HG03432 (cell line): ENCODE measurements around the gene SC5D.

Experiments used
- ATAC-seq: cut with Tn5 transposase; IDR thresholded peaks from one replicate; pipeline ENCODE4 v1.9.1; 2021; ENCODE audit warnings: mild to moderate bottlenecking, moderate library complexity; ENCODE audit not compliant: unreplicated experiment

SC5D gene

DNA sequence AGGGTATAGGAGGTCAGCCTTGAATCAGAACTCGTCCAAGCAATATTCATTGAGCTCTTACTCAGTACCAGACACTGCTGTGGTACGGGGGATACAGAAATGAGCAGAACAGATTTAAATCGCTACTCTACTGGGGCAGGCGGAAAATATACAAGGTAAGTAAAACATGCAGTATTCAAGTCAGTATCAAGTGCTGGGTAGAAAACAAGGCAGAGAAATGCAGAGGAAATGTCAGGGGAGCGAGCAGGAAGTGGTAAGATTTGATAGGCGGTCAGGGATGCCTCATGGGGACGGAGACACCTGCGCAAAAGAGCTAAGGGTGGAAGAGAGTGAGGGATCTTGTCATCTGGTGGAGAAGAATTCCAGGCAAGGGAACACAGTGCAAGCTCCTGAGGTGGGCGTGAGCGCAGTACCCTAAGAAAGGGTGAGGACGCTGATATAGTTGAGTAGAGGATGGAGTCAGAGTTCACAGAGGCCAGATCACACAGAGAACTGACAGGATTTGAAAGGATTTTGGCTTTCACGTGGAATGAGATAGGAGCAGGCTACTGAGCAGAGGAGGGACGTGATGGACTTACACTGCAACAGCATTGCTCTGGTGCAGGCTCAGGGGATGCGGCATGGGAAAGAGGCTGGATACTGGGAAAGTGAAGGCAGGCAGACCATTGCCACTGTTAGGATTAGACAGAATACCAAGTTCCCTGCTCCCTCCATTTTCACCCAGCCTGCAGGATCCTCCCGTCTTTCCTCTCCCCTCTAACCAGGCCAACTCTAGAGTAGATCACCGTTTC lies 35.8 kb downstream of the SC5D start:
- ATAC-seq, result peak; percentile 64

GRCh38 chr11:121328967-121329679 lies 36.6 kb downstream of the SC5D start:
- ATAC-seq, result no peak

- ATAC-seq, result no peak
Measured at GRCh38 chr11:121329781-121330395, 37.3 kb downstream of the SC5D start.

- no peak for ATAC-seq
Measured at GRCh38 chr11:121330614-121331435, 38.3 kb downstream of the SC5D start.

GRCh38 chr11:121334973-121335710 lies 42.6 kb downstream of the SC5D start:
- ATAC-seq, result no peak

- no peak for ATAC-seq
Measured at GRCh38 chr11:121336279-121336937, 43.8 kb downstream of the SC5D start.

GRCh38 chr11:121337078-121337477 lies 44.5 kb downstream of the SC5D start:
- ATAC-seq, result peak; percentile 40

DNA sequence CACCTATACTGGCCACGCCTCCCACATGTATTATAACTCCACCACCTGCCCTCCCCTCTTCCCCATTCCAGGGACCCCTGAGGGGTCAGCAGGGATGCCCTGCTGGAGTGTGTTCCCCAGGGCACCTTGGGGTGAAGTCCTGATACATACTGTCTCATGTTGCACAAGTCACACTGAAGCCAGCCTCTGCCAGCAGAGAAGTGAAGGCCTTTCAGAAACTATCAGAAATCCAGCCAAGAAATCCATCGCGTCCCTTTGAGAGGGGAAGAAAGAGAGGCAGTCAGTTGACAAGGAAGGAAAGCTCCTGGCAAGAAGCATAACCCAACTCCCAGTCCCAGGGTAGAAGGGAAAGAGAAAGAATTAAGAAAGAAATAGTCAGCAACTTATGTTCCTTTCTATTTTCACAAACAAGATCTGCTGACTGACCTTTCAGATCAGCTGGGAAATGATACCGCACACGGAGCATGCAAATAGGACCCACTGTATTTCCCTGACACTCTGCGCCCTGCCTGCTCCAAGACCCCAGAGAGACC lies 45.2 kb downstream of the SC5D start:
- peak; percentile 24 for ATAC-seq

DNA sequence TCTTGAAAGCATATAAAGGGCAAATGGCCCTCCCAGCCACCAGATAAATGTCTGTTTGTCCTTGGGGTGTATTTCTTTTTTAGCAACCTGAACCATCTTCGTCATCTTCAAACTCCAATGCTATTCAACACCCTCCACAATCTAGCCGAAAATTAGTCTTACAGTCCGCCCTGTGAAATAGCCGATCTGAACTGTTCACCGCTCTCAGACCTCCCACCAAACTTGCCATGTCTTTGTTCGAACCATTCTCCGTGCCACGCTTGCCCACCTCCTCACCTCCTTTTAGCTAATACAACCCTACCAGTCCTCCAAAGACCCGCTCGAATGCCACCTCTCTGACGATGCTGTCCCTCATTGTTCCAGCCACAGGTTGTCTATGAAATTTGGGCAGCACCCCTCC lies 46.0 kb downstream of the SC5D start:
- ATAC-seq, result no peak

DNA sequence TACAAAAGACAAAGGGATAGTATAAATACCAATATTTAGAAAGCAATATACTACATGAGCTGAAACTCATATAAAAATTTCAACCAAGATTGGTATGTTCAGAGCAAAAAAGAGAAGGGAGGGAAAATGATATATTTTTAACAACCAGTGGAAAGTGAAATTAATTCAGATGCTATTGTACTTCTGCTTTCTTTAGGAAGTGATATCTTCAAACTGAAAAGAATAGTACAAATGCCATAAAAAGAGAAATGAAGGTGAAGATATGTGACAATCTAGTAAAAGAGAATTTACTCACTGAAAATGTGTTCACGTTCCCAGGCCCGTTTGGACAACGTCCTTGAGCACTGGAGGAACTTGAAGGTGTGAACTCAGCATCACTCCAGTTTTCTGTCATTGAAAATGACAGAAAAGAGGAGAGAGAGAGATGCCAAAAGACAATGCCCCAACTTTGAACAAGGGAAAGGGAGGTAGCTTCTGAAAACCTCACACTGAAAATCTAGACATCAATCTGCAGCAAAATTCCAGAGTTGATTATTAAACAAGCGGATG lies 47.5 kb downstream of the SC5D start:
- ATAC-seq, result no peak

- ATAC-seq, result peak; percentile 40
Measured at GRCh38 chr11:121341609-121342008, 49.0 kb downstream of the SC5D start.

DNA sequence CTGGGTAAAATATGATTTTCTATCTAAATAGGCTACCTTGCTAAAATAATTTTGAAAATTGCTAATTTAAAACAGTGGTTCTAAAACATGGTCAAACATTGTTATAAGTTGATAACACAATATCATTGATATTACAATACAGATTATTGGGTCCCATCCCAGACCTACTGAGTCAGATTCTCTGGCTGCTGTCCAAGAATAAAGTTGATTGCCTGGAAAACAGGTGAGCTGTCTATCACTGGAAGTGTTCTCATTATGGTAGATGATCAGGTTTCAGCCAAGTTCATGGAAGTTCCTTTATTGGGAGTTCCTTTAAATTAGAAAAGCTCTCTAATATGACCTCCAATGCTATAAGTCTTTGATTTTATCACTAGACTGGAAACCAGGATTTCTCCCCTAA lies 52.3 kb downstream of the SC5D start:
- no peak for ATAC-seq

- no peak for ATAC-seq
Measured at GRCh38 chr11:121347094-121347493, 54.5 kb downstream of the SC5D start.

DNA sequence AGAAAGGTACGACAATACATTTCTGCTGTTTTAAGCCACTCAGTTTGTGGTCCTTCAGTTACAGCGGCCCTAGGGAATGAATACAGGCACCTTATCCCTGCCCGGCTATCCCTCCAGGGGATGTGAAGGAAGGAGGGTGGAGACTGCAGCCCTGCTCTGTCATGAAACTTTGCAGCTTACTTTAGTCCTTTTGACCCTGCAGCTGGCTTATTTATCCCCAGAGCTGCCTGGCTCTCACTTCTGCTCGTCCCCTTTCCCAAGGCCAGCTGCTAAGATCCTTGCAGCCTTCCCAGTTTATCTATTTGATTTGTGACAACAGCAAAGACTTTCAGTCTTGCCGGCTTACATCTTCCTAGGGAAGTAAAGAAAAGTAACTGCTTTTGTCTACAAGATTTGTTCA lies 55.2 kb downstream of the SC5D start:
- no peak for ATAC-seq

GRCh38 chr11:121348220-121348875 lies 55.8 kb downstream of the SC5D start:
- no peak for ATAC-seq

GRCh38 chr11:121349790-121350189 lies 57.2 kb downstream of the SC5D start:
- no peak for ATAC-seq

DNA sequence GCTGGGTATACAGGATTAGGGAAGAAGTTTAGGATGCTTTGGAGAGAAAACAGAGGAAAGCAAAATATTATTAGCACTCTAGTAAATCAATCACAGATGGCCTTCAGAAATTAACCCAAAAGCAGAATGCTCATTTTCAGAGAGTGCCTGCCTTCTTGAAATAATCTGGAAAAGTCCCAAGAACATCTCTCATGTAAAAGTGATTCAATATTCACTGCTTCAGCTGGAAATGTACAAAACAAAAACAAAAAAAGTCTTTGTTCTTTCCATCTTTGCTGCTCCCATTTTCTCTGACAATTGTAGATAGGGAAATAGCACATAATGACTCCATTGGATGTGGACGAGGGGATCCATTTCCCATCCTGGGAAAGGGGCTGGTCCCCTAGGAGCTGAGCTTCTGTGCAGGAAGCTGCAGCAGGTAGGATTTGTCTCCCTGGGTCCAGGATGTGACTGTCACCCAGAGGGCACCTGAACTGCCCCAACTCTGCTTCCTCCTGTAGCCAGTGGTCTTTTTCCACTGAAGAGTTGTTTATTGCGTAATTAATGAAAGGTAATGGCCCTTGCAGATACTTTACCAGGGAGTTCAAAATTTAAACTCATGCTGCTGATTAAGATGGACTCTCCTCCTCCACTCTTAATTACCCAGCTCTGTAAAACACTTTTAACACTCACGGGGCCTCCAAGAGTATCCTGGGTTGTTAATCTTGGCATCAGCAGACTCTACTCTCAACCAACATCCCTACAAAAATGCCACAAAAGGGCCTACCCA lies 57.9 kb downstream of the SC5D start:
- ATAC-seq, result no peak

DNA sequence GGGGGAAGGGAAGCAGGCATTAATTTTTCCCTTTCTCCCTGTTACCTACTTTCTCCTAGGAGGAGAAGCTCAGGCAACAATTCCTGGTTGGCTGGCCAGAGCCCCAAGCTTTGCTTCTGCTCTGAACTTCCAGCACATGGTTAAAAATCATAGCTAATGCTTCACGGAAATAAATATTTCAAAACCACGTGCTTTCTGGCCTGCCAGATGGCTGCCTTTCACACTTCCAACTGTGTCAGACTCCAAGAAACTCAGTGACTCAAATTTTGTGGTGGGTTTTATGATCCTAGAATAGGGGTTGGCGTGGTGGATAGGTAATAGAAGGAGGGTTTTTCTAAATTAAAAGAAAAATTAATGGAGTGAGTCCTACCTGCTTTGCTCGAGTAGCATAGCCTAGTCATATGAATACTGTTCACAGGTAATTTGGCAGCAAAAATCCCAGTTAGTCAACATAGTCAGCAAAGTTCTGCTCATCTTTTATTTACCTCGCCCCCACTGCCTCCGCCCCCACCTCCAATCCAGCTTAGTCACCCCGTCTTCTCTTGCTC lies 58.6 kb downstream of the SC5D start:
- no peak for ATAC-seq
